Skeletal muscle tissue (tissue), 4 donors: ENCODE data around the gene ADRM1. TPM values are rescaled to one million over a fixed set of nuclear protein-coding genes. Genes with fewer than 3 reads are reported as not detected.

ENCODE experiments used
- H3K27ac ChIP-seq: one replicate; pipeline ENCODE4 v1.7.0; 2013; ENCODE audit warnings: mild to moderate bottlenecking, low read depth, low read length, inconsistent platforms
- H3K27me3 ChIP-seq, 3 donors: one replicate each; pipeline ENCODE4 v1.7.0; 2013; ENCODE audit warnings: low read length in 3 of 3; ENCODE audit not compliant: control insufficient read depth in 3 of 3, insufficient read depth in 3 of 3
- H3K36me3 ChIP-seq, 3 donors: one replicate each; pipeline ENCODE4 v1.7.0; 2013; ENCODE audit warnings: low read length in 3 of 3; ENCODE audit not compliant: control insufficient read depth in 3 of 3, insufficient read depth in 3 of 3
- H3K4me1 ChIP-seq, 3 donors: one replicate each; pipeline ENCODE4 v1.7.0; 2013; ENCODE audit warnings: low read length in 3 of 3, mild to moderate bottlenecking in 3 of 3; ENCODE audit not compliant: control insufficient read depth in 3 of 3, insufficient read depth in 3 of 3
- H3K4me3 ChIP-seq, 3 donors: one replicate each; pipeline ENCODE4 v1.7.0; 2013; ENCODE audit warnings: low read length in 3 of 3
- H3K9ac ChIP-seq, 3 donors: one replicate each; pipeline ENCODE4 v1.7.0; 2013; ENCODE audit warnings: low read length in 3 of 3, mild to moderate bottlenecking in 3 of 3, moderate library complexity in 2 of 3, low read depth in 1 of 3
- H3K9me3 ChIP-seq, 3 donors: one replicate each; pipeline ENCODE4 v1.7.0; 2013; ENCODE audit warnings: low read length in 3 of 3; ENCODE audit not compliant: control insufficient read depth in 3 of 3
- total RNA-seq: library from RNA; depleted of rRNA; stranded (reverse); fragments of >200 nt; gene quantifications from one replicate; pipeline ENCODE4 v1.2.3, GENCODE V29; 2014
- donor health status: Osteomylitis.

ADRM1 gene
- total RNA-seq, 1 donor from 2014 or later, result 41.8 TPM

DNA sequence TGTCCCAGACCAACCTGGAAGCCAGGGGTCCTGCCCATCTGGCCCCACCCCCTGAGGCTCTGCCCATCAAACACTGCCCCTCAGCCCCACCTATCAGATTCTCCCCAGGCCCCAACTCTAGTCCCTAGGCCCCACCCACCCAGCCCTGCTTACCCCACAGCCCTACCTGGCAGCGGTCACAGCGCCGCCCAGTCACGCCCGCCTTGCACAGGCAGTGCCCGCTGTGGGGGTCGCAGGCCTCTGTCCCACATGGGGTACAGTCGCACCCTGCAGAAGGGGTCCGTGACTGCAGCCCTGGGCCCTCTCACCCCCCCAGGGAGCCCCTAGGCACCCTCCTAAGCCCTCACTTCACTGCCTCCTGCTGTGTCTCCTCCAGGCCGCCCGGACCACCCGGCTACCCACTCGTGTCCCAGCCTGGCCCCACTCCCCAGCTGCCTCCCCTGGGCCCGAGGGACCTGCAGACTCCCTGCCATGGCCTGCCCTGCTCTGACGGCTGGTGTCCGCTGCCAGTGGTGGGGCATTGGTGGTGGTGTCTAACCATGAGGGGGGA, 19.8 kb downstream of the ADRM1 start:
- no peaks in the 10 kb centered on the region for H3K9me3 ChIP-seq
- H3K36me3 ChIP-seq, result peaks cover 5 to 13% (median 6%) of the 10 kb centered on the region in 3 donors
- no peak overlapping the region for H3K27ac ChIP-seq
- H3K27me3 ChIP-seq, result no peaks in the 10 kb centered on the region
- H3K4me1 ChIP-seq, result no peaks in the 10 kb centered on the region
- H3K9ac ChIP-seq, result no peak overlapping the region
- no peak overlapping the region for H3K4me3 ChIP-seq

DNA sequence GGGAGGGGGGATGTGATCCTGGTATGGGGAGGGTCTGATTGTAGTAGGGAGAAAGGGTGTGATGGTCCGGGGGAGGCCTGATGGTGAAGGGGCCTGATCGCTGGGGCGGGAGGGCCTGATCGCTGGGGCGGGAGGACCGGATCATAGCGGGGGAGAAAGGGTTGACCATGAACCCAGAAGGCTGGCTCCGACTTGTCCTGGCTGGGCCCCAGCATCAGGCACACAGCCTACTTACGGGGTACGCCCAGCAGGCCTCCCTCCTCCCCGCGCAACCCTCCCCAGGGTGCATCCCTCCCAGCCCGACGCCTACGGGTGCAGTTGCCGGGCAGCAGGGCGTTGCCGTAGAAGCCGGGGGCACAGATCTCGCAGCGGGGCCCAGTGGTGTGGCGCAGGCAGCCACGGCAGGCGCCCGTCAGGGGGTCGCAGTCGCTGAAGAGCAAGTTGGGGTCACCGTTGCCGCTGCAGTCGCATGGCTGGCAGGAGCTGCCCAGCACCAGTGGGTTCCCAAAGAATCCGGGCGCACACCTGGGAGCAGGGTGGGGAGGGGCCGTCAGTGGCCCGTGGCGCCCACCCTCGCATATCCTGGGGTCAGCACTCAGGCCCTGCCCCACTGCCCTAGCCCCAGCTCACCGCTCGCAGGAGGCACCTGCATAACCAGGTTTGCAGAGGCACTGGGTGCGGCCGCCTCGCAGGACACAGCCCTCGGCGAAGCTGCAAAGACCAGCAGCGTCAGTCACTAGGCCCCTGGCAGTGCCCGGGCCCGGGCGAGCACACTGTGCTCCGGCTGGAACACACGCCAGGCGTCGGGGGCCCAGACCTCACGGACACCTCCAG, 20.6 kb downstream of the ADRM1 start:
- no peaks in the 10 kb centered on the region for H3K9me3 ChIP-seq
- H3K27ac ChIP-seq, result no peak overlapping the region
- H3K4me3 ChIP-seq, result no peak overlapping the region
- H3K36me3 ChIP-seq, result peaks cover 5 to 13% (median 11%) of the 10 kb centered on the region in 3 donors
- H3K9ac ChIP-seq, result no peak overlapping the region
- H3K27me3 ChIP-seq, result no peaks in the 10 kb centered on the region
- H3K4me1 ChIP-seq, result no peaks in the 10 kb centered on the region

DNA sequence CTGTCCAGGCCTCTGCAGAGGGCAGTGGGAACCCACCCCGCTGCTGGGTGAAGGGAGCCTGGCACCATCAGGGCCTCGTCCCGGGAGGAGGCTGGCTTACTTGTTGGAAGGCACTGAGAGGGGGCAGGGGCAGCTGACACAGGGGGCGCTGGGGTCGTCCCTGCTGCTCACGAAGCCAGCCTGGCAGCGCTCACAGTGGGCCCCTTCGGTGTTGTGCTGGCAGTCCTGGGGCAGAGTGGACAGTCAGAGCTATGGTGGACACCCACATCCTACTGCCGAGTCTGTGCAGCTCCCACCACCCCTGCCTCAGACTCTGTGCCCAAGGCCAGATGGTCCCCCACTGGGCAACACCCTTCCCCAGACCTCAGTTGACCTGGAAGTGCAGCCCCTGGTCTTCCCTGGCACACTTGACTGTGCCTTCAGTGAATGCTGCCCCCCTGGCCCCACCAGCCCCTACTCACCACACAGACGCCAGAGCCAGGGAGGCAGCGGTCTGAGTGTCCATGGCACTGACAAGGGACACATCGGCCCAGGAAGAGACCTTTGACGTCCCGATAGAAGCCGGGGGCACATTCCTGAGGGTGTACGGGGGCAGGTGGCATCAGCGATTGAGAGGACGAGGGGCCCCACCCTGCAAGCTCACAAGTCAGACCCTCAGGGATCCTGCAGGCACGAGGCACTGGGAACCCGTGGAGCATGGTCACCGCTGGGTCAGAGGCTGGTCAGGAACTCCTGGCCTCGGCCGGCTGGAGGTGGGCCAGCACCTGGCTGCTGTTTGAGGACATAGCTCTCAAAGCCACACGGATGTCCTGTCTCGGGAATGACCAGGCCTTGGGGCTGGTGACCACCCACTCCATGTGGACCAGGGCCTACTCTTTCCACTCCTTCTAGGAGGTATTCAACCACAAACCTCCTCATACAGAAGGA, 21.4 kb downstream of the ADRM1 start:
- Histone ChIP-seq H3K27ac (no peak overlapping the region), H3K36me3 (peaks cover 5 to 14% (median 13%) of the 10 kb centered on the region in 3 donors), H3K4me1 (no peaks in the 10 kb centered on the region), H3K27me3 (no peaks in the 10 kb centered on the region), H3K9me3 (no peaks in the 10 kb centered on the region), H3K9ac (no peak overlapping the region), H3K4me3 (no peak overlapping the region)

DNA sequence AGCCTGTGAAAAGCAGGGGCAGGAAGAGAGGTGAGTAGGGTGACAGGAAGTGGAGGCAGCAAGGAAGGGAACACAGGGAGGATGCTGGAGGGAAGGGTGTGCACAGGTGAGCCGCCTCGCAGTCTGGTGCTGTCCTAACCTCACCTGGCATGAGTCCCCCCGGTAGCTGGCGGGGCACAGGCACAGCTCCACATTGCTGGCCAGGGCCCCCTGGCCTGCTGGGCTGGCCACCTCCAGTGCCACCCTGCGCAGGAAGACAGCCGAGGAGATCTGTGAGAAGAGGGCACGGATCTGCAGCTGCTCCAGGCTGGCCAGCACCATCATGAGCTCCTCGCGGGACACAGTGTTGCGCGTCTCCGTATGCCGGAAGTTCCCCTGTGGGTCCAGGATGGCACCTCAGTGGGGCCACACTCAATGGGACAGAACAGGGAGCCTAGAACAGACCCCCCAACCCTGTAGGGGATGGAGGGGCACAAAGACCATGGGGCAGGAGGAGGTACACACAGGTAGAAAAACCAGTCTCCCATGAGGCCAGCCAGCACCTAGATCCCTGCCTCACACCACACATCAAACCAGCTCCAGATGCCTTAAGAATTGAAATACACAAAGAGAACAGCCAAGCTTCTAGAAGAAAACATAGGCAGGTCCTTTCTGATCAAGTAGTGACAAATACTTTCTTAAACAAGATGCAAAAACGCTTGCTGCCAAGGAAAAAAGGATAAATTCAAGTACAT, 22.5 kb downstream of the ADRM1 start:
- no peak overlapping the region for H3K27ac ChIP-seq
- no peak overlapping the region for H3K4me3 ChIP-seq
- H3K9ac ChIP-seq, result no peak overlapping the region
- peaks cover 7 to 21% (median 13%) of the 10 kb centered on the region in 3 donors for H3K36me3 ChIP-seq
- H3K9me3 ChIP-seq, result no peaks in the 10 kb centered on the region
- no peaks in the 10 kb centered on the region for H3K4me1 ChIP-seq
- H3K27me3 ChIP-seq, result no peaks in the 10 kb centered on the region

DNA sequence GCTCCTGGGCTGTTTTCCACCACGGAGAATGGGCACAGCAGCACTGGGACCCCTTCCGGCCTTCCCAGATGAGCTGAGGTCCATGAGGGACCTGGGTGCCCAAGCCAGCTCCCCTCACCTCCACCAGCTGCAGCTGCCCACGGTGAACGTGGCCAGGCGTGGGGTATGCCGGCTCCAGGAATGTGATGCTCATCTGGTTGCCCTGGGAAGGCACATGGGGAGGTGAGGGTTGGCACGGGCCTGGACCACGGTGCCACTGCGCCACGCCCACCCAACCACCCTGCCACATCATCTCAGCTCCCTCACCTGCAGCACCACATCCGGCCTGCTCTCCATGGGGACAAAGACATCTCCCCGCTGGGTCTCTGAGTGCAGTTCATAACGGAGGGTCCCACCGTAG, 23.8 kb downstream of the ADRM1 start:
- Histone ChIP-seq H3K36me3 (peaks cover 9 to 24% (median 13%) of the 10 kb centered on the region in 3 donors), H3K27ac (no peak overlapping the region), H3K9ac (no peak overlapping the region), H3K9me3 (no peaks in the 10 kb centered on the region), H3K4me1 (no peaks in the 10 kb centered on the region), H3K4me3 (no peak overlapping the region), H3K27me3 (no peaks in the 10 kb centered on the region)

DNA sequence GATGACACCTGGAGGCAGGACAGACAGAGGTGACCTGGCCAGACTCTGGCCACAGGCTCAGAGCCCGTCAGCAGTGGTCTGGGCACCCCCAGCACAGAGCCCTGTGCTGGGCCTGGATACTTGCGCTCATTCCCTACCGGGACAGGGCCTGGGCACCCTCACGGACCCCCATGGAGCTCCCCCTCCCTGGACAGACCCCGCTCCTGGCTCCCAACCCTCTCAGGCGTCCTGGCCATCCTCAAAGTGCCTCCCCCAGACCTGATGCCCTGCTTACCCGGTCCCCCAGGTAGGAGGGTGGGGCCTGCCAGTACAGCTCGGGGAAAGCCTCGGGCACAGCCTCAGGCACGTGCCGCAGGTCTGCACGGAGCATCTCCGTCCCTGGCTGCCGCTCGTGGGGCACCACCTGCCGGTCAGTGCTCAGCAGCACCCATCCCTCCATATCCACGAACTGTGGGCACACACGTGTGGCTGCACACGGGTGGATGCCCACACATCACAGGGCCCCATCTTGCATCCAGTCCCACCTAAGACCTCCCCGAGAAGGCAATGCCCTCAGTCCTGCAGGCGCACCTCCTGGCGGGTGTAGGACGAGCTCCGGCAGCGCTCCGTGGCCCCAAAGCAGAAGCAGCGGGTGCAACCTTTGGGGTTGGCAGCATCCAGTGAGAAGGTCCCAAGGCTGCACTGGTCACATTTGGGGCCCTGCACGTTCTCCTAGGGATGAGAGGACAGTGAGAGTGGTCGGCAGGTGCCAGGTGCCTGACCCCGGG, 24.3 kb downstream of the ADRM1 start:
- no peak overlapping the region for H3K4me3 ChIP-seq
- H3K4me1 ChIP-seq, result no peaks in the 10 kb centered on the region
- H3K36me3 ChIP-seq, result peaks cover 9 to 25% (median 16%) of the 10 kb centered on the region in 3 donors
- H3K9me3 ChIP-seq, result no peaks in the 10 kb centered on the region
- H3K27me3 ChIP-seq, result no peaks in the 10 kb centered on the region
- H3K9ac ChIP-seq, result no peak overlapping the region
- no peak overlapping the region for H3K27ac ChIP-seq

DNA sequence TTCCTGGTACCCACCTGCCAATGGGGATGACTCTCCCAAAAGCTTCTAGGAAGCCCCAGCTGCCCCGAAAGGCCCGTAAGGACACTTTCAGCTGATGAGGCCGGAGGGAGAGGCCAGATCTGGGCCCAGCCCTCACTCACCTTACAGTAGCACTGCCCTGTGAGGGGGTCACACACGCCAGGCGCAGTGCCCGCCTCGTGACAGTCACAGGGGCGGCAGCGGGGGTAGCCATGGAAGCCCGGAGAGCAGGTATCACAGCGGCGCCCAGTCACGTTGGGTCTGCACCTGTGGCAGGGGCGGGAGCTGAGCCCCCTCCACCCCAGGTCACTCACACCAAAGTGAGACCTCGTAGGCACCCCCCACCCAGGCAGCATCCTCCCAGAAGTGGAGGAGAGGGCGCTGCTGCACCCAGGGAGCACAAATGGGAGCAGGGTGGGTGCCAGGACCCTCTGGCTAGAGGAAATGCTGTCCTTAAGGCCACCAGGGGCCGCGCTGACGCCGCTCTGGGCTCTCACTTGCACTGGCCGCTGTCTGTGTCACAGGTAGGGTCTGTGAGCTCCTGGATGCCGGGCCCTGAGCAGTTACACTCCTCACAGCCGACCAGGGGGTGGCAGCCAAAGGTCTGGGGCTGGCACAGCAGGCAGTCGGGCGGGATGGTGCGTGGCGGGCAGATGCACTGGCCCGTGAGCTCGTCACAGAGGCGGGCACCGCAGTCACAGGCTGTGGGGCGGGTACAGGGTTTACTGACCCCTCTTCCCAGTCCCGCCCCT, 25.1 kb downstream of the ADRM1 start:
- Histone ChIP-seq H3K27me3 (no peaks in the 10 kb centered on the region), H3K36me3 (peaks cover 9 to 25% (median 20%) of the 10 kb centered on the region in 3 donors)

DNA sequence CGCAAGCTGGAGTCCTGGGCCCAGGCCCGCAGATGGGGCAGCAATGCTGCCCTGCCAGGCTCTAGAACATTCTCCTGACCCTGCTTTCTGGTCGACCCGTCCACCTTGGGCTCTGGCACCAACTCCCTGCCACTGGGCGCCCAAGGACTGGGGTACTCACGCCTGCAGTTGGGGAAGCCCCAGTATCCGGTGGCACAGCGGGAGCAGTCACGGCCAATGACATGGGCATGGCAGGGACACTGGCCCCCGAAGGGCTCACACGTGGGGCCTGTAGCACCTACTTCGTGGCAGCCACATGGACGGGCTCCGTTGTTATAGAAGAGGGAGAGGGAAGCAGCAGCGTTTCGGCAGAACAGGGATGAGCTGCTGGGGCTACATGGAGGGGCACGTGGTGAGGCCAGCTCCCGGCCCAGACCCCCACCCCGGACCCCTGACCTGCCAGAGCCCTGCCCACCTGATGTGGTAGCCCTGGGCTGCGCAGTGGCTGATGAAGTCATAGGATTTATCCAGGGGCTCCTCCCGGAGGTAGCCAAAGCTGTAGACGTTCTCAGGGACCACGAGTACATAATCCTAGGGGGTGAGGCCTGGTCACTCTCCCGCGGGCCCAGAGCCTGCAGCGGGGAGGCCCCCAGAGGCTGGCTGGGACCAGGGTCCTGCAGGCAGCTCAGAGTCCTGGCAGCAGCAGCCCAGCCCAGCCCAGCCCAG, 26.0 kb downstream of the ADRM1 start:
- no peak overlapping the region for H3K4me3 ChIP-seq
- H3K9me3 ChIP-seq, result no peaks in the 10 kb centered on the region
- H3K27ac ChIP-seq, result no peak overlapping the region
- H3K27me3 ChIP-seq, result no peaks in the 10 kb centered on the region
- H3K9ac ChIP-seq, result no peak overlapping the region
- no peaks in the 10 kb centered on the region for H3K4me1 ChIP-seq
- H3K36me3 ChIP-seq, result peaks cover 9 to 25% (median 21%) of the 10 kb centered on the region in 3 donors

More for the DNA sequence above, 25.1 kb downstream of the ADRM1 start:
- Histone ChIP-seq H3K4me3 (no peak overlapping the region), H3K9ac (no peak overlapping the region), H3K9me3 (no peaks in the 10 kb centered on the region), H3K4me1 (no peaks in the 10 kb centered on the region), H3K27ac (no peak overlapping the region)
